Stimulated activated CD8-positive, alpha-beta memory T cell treated with anti-CD3 and anti-CD28 coated beads, Interleukin-12 subunit alpha, Interleukin-12 subunit beta, amount 100 ng/mL, for 24 hours (primary cell): ENCODE results near the gene ADGRL1.
"Not testable (repeated sequence)": the region's sequence is repeated elsewhere in the genome, so short reads cannot be mapped to it uniquely, and the experiment has no call there.

Experiments used
- DNase-seq: peaks from one replicate; pipeline ENCODE4 v3.0.0-alpha.2; 2020; ENCODE audit errors: extremely low read depth

Gene ADGRL1

DNA sequence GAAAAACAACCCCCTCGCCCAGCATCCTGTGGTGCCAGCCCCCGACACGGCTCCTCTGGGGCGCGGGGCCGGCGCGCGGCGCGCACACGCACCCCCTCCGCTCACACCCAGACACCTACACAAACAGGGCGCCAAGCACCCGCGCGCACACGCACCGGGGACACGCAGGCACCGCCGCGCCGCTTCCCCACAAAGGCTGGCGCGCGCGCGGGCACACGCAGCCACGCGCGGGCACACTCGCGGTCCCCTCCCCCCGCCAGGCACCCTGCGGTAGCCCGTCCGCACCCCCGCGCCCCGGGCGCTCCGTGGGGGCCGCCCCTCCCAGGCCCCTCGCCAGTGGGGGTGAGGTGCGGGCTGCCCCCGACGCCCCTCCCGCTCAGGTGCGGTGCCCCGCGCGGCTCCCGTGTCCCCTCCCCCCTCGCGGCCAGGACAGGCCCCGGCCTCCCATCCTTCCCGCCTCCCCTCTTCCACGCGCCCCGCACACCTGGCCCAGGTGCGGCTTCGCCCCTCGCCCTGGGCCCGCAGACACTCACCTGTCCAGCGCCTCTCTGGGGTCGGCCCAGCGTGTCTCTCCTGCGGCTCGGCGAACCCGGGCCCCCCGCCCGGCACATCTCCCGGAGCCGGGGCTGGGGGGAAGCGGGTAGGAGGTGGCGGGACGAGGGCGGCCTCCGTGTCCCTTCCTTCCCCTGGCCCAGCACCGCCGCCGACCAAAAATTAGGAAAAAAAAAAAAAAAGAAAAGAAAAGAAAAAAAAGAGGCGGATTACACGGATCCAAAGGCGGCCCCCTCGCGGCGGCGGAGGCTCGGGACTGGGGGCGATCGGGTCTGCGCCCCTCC, at the start of gene ADGRL1:
Gene ADGRL1 (minus strand): TSS at position 718 of the 836 bp plus-strand sequence. CDS start 22,567 bp downstream, outside the sequence.
- not testable (repeated sequence) for DNase-seq

DNA sequence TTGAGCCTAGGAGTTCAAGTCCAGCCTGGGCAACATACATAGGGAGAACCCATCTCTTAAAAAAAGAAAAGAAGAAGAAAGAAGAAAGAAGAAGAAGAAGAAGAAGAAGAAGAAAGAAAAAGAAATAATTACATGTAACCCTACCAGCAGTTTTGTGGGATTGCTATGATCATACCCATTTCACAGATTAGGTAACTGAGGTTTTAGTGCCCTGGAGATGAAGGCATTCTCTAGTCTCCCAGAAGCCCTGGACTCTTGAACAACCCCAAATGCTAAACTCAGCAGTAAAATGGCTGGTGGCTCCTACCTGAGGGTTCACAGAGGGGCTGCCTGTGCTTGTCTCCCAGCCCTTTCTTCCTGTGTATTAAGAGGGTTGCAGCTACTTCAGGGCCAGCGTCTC, 49.3 kb upstream of the ADGRL1 start:
- not testable (repeated sequence) for DNase-seq

DNA sequence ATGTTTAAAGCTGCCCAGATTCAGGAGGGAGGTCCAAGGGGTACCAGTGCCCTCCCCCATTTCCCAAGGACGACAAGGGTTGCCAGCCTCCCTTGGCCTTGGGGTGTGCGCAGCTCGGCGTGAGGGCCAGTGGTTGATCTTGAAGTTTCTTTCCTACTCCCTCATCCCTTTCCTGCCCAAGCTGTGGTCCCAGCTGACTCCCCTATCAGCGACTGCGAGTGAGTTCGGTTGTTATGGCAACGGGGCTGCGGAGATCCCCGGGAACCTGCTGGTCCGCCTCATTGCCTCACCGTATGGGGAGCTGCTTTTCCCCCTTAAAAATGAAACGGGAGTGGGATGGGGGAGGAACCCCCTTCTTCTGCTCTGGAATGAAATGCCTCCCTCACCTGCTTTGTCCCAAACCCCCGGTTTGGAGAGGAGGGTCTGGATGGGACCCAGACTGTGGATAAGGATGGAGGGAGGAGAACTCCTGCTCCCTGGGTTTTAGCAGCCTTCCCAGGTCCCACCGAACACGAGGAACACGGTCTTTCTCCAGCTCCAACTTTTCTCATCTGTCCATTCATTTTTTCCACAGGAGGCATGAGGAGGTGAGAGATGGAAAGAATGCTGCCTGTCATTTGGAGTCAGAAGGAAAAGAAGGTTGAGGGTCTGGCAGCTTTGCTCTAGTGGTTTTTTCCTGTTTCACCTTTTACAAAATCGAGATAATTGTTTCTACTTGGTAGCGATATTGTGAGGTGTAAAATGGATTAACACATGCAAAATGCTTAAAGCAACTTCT, 48.0 kb upstream of the ADGRL1 start:
- DNase-seq = not testable (repeated sequence)

DNA sequence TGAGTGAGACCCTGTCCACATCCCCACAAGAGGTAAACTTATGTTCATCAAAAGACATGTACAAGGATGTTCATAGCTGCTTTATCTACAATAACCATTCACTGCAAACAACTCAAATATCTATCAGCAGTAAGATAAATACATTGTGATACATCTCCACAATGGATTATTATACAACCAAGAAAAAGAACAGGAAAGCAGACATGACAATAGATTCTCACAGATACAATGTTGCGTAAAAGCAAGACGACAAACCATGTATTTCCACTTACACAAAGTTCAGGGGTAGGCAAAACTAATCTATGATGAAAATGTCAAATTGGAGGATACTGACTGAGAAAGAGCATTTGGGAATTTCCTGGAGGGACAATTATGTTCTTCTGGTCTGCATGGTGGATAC, 46.2 kb upstream of the ADGRL1 start:
- DNase-seq = not testable (repeated sequence)

DNA sequence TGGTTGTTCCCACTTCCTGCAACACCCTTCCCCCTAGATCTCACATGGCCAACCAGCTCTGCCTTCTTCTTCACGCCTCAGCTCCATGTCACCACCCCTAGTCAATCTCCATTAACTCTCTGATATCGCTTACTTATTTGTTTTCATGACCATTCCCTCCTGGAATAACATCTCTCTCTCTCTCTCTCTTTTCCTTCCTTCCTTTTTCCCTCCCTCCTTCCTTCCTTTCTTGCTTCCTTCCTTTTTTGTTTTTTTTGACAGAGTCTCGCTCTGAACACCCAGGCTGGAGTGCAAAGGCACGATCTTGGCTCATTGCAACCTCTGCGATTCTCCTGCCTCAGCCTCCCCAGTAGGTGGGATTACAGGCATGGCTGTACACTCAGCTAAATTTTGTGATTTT, 44.9 kb upstream of the ADGRL1 start:
- no peak for DNase-seq

DNA sequence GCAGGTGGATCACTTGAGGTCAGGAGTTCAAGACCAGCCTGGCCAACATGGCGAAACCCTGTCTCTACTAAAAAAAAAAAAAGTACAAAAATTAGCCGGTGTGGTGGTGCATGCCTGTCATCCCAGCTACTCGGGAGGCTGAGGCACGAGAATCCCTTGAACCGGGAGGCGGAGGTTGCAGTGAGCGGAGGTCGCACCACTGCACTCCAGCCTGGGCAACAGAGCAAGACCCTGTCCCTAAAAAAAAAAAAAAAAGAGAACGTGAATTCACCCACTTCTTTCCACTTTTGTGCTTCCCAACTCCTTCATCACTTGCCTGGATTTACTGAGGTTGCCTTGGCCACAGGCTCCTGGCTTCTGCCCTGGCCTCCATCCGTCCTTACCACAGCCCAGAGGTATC, 44.3 kb upstream of the ADGRL1 start:
- DNase-seq = not testable (repeated sequence)

DNA sequence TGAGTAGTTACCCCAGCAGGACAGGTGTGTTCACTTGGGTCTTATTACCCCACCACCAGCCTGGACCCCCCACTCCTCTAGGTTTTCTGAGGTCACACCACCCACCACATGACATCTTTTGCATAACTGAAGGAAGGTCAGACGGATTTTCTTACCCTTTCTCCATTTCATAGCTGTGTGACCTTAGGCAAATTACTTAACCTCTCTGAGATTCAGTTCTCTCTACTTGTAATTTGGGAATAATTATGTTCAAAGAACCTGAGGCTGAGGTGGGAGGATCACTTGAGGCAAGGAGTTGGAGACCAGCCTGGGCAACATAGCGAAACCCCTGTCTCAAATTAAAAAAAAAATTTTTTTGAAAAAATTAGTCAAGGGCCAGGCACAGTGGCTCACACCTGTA, 43.9 kb upstream of the ADGRL1 start:
- DNase-seq = not testable (repeated sequence)

DNA sequence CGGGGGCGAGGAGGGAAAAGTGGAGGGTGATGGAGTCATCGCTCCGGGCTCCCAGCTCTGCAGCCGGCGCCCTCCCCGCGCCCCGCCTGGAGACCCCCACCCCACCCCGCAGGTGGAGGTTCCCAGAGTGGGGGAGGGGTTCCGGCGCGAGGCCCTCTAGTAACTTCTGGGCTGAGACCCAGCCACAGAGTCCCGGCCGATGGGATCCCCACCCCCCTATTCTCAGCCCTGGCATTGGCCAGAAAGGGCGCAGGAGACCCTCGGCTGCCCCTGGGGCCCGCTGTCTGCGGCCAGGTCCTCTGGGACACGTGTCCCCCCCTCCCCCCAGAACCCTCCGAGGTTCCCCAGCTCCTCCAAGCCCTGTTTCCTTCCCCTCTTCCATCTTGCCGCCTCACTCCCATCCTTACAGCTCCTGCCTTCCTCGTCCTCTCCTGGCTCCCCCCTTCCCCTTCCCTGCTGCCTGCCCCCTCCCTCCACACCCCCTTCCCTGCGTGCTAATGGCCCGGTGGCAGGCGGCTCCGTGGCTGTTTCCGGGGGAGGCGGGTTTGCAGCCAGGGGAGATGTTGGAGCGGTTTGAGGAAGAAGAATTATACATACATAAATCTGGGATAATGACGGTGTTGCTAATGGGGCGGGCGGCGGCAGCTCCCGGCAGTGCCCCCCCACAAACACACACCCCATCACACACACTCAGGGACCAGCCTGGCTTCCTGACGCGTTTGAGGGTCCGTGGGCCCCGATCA, 43.2 kb upstream of the ADGRL1 start:
- DNase-seq = not testable (repeated sequence)

DNA sequence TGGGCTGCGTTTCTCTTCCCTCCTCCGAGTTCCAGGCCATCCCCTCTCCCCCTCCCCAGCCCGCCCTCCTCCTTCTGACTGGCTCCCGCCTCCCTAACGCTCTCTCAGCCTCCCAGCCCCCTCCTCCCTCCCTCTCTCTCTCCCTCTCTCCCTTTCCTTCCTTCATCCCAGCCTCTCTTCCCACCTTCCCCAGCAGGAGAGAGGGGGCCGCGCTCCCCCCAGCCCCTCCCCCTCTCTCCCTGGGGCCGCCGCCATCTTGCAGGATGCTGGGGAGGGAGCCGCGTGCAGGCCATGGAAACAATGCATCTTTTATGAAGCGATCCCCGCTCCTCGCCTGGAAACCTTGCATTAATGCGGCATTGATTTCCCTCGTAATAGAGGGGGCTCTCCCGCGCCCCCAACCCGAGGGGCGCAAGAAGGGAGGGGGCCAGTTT, 42.6 kb upstream of the ADGRL1 start:
- no peak for DNase-seq

DNA sequence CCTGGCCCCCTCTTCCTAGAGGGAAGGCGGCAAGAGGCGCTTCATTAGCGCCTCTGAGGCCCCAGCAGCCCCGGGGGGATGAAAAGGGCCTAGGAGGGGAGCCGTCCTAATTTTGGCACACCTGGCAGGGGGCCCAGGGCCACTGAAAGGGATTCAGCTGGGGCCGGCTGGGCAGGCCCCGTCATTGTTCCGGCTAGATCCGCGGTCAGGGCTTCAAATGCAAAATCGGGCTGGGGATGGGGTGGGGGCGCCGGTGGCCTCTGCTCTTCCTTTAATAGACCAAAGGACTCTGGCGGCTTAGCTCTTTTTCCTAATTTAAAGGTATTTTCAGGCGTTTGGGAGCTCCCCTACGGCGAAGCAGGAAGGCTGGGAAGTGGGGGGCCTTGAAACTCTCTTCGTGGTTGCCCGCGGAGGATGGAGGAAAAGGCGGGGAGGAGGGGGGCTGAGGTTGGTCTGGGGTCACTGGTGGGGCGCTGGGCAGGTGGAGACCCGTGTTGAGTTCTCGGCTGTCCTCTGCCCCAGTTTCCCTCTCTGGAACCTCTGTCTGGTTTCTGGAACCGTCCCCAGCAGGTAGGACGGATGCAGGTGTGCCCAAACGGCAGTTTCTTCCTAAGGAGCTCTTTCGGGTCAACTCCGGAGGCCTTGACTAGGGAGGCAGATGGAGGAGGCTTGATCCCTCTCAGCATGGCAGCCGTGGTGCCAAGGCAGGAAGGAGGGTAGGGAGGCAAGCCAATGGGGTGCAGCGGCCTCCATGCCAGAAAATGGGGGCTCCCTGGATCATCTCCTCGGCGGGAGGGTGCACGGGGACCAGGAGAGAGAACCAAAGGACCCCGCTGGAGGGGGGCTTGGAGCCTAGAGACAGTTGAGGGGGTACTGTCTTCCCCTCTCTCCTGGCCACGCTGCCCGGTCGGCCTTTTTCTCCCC, 41.8 kb upstream of the ADGRL1 start:
- DNase-seq = not testable (repeated sequence)

DNA sequence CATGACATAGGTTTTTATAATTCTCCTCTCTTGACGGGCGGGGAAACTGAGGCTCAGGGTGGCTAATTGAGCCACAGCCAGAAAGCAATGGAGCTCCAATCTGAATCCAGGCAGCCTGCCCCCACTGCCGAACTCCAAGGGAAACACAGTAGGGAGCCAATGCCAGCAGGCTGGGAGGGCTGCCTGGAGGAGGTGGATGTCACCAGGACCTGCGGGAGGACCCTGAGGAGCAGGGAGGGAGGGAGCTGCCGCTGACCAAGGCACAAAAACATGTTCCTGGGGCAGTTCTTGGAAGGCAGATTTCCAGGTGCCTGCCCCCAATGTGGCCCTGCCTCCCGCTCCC, 41.2 kb upstream of the ADGRL1 start:
- not testable (repeated sequence) for DNase-seq

DNA sequence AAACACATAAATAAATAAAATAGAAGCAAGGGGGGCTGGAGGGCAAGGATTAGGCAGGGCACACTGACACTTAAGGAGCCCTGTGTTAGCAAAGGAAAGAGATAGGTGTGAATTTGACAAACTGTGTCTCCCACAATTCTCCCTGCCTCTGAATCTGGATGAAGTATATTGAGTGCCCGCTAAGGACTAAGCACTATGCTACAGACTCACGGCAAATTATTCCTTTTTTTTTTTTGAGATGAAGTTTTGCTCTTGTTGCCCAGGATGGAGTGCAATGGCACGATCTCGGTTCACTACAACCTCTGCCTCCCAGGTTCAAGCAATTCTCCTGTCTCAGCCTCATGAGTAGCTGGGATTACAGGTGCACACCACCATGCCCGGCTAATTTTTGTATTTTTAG, 38.4 kb upstream of the ADGRL1 start:
- DNase-seq = not testable (repeated sequence)

DNA sequence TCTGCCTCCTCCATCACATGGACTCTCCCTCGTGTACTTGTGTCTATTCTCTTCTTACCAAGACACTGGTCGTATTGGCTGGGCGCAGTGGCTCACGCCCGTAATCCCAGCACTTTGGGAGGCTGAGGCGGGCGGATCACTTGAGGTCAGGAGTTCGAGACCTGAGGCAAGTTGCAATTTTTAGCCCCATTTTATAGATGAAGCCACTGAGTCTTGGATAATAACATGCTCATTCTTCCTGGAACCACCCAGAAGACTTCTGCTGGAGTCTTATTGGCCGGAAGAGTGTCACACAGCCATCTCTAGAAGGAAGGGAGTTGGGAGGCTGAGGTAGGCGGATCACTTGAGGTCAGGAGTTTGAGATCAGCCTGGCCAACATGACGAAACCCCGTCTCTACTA, 37.7 kb upstream of the ADGRL1 start:
- DNase-seq = not testable (repeated sequence)

DNA sequence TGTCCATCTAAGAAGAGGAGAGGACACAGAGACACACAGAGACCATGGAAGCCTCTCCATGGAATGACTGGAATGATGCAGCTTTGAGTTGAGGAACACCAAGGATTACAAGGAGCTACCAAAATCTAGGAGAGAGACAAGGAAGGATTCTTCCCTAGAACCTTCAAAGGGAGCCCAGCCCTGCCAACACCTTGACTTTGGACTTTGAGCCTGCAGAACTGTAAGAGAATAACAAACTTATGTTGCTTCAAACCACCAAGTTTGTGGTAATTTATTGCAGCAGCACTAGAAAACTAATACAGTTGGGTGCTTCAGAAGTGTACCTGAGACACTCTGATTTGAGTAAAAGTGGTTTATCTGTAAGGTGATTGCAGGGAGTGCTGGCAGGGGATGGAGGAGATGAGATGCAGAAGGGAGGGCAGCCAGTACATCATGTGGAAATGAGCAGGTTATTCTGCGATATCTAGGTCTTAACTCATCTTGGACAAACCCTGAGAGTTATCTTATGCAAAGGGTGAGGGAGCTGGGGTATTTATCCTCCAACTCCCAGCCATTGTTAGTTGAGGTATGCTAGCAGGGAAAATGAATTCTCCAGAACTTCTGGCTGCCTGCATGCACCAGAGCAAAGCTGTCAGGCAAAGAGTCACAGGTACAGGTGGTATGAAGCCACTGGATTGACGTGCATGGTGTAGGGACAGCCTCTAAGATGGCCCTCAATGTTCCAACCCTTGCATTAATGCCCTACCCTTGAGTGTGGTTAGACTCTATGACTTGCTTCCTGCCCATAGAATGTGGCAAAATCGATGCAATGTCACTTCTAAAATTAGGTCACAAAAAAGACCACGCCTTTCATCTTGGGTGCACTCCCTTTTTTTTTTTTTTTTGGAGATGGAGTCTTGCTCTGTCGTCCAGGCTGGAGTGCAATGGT, 31.3 kb upstream of the ADGRL1 start:
- no peak for DNase-seq

DNA sequence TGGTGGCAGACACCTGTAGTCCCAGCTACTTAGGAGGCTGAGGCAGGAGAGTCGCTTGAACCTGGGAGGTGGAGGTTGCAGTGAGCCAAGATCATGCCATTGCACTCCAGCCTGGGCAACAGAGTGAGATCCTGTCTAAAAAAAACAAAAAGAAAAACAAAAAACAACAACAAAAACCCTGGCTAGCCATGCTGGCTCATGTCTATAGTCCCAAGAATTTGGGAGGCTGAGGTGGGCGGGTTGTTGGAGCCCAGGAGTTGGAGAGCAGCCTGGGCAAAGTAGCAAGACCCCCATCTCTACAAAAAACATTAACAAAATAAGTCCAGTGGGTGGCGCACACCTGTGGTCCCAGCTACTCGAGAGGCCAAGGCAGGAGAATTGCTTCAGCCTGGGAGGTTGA, 27.0 kb upstream of the ADGRL1 start:
- not testable (repeated sequence) for DNase-seq

DNA sequence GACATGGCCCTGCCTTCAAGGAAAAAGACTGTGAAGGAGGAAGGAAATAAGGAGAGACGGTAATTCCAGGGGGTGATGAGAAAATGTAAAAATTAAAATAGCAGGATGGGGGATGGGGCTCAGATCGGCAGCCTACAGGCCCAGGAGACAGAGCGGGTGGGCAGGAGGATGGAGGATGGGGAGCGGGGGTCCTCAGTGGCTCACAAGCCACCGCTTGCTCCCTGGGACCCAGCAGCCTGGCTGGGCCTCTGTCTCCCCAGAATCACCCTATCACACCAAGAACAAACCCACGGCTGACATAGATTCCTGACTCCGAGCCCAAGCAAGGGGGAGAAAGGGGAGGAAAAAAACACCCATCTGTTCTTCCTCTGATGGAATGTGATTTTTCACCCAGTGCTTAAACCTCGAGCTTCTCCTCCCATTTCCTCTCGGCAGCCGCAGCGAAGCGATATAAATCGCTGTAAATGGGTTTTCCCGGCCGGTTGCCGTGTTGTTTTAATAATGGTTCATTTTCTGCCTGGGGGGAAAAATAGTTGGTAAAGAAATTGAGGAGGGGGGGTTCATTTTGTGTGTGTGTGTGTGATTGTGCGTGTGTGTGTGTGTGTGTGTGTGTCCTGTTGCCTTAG, 22.6 kb upstream of the ADGRL1 start:
- DNase-seq = not testable (repeated sequence)

DNA sequence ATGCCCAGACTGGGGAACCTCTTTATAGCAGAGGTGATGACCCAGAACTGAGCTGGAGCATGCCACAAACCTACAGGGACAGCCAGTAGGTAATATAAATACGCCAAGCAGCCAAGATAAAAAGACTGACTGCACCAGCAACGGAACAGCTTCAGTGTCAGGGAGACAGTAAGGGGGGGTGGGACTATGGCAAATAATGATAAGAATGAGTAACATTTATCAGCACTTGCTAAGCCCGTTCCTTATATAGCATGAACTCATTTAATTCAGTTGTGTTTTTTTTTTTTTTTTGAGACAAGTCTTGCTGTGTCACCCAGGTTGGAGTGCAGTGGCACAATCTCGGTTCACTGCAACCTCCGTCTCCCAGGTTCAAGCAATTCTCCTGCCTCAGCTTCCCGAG, 20.5 kb upstream of the ADGRL1 start:
- DNase-seq = not testable (repeated sequence)

DNA sequence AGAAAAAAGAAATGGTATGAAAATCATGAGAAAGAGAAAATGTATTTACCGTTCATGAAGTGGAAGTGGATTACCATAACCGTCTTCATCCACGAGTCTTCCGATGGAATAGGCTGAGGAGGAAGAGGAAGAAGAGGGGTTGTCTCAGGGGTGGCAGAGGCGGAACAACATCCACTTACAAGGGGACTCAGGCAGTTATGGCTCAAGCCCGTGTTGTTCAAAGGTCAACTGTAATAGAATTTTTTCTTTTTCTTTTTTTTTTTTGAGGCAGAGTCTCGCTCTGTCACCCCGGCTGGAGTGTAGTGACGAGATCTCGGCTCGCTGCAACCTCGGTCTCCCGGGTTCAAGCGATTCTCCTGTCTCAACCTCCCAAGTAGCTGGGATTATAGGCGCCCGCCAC, 16.9 kb upstream of the ADGRL1 start:
- no peak for DNase-seq

DNA sequence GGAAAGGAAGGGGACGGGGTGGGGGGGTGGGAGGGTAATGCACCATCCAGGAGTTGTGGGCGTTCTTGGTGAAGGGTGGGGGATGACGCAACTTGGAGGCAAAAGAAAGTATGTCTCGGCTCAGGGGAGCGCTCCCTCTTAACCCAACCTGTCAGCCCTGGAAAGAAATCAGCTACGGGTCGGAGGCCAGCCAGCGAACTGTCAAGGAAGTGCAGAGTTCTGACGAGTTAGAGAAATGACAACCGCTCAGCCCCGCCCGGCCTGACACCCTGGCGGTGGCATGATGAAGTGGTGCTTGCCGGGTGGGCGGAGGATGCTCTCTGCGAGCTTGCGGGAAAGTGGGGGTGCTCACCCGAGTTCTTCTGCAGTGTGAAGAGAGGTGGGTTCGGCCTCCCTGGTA, 15.4 kb upstream of the ADGRL1 start:
- peak; percentile 32 for DNase-seq
